ENCODE data around the gene NFKBIL1.

- TF ChIP-seq CTCF (conservative IDR thresholded peaks at IDR 0.05; ENCODE audit: low read length), result no peak
- TF ChIP-seq EZH2phosphoT487 (IDR thresholded peaks at IDR 0.05; ENCODE audit: borderline replicate concordance), result no peak
Observed at GRCh38 chr6:31541658-31542521, 5.5 kb upstream of the NFKBIL1 start, which contains the start of gene DDX39B.
